Measurements from ENCODE around the gene STXBP2. TPM values are rescaled to one million over a fixed set of nuclear protein-coding genes. Genes with fewer than 3 reads are reported as not detected.
"Not testable (repeated sequence)": the region's sequence is repeated elsewhere in the genome, so short reads cannot be mapped to it uniquely, and the experiment has no call there.

The STXBP2 gene
- total RNA-seq, 1 donor from 2014 or later, result 2.4 TPM

- no peak for FAIRE-seq
- no peak for DNase-seq (ENCODE audit: low spot score in 2 of 2)
These were observed 5.3 kb upstream of the STXBP2 start for GRCh38 chr19:7631577-7631976.

- FAIRE-seq, result no peak
- DNase-seq (ENCODE audit: low spot score in 2 of 2), result no peak
These were observed 4.3 kb upstream of the STXBP2 start for GRCh38 chr19:7632340-7633203.

GRCh38 chr19:7633698-7634097, 3.2 kb upstream of the STXBP2 start, which contains the start of gene PCP2:
Gene PCP2 (minus strand): TSS chr19:7633719. CDS start chr19:7633457, 262 bp downstream.
- DNase-seq (ENCODE audit: low spot score in 2 of 2), result no peak

GRCh38 chr19:7635670-7636069, 1.2 kb upstream of the STXBP2 start:
- DNase-seq (ENCODE audit: low spot score in 2 of 2) (no peak), FAIRE-seq (no peak)

More at GRCh38 chr19:7633698-7634097, 3.2 kb upstream of the STXBP2 start, which contains the start of gene PCP2:
- FAIRE-seq, result no peak

GRCh38 chr19:7636317-7636690, 606 bp upstream of the STXBP2 start:
- DNase-seq (ENCODE audit: low spot score in 2 of 2) (no peak), FAIRE-seq (no peak)

- DNase-seq (ENCODE audit: low spot score in 2 of 2), result no peak
- FAIRE-seq, result no peak
These were observed 705 bp downstream of the STXBP2 start for GRCh38 chr19:7637374-7638256.

- DNase-seq (ENCODE audit: low spot score in 2 of 2), result no peak
- no peak for FAIRE-seq
These were observed 2.0 kb downstream of the STXBP2 start for GRCh38 chr19:7638802-7639465.

GRCh38 chr19:7639863-7640348, 3.0 kb downstream of the STXBP2 start:
- FAIRE-seq, result no peak
- no peak for DNase-seq (ENCODE audit: low spot score in 2 of 2)

GRCh38 chr19:7640803-7641202, 3.9 kb downstream of the STXBP2 start:
- FAIRE-seq, result no peak

GRCh38 chr19:7641290-7642276, 4.7 kb downstream of the STXBP2 start:
- FAIRE-seq (no peak), DNase-seq (ENCODE audit: low spot score in 2 of 2) (no peak)

More at GRCh38 chr19:7640803-7641202, 3.9 kb downstream of the STXBP2 start:
- DNase-seq (ENCODE audit: low spot score in 2 of 2), result no peak

GRCh38 chr19:7642295-7643030, 5.6 kb downstream of the STXBP2 start:
- no peak for FAIRE-seq

GRCh38 chr19:7643031-7643415, 6.1 kb downstream of the STXBP2 start:
- DNase-seq (ENCODE audit: low spot score in 2 of 2) (no peak), FAIRE-seq (no peak)

More at GRCh38 chr19:7642295-7643030, 5.6 kb downstream of the STXBP2 start:
- no peak for DNase-seq (ENCODE audit: low spot score in 2 of 2)

- DNase-seq (ENCODE audit: low spot score in 2 of 2); FAIRE-seq: not testable (repeated sequence)
These were observed 7.0 kb downstream of the STXBP2 start for GRCh38 chr19:7643629-7644549.

GRCh38 chr19:7644550-7644877, 7.6 kb downstream of the STXBP2 start:
- DNase-seq (ENCODE audit: low spot score in 2 of 2) (no peak), FAIRE-seq (no peak)

- no peak for FAIRE-seq
- DNase-seq (ENCODE audit: low spot score in 2 of 2), result no peak
These were observed 8.3 kb downstream of the STXBP2 start for GRCh38 chr19:7645163-7645562.

- DNase-seq (ENCODE audit: low spot score in 2 of 2), result no peak
- no peak for FAIRE-seq
These were observed 8.9 kb downstream of the STXBP2 start for GRCh38 chr19:7645656-7646425.

GRCh38 chr19:7646426-7646700, 9.5 kb downstream of the STXBP2 start:
- no peak for DNase-seq (ENCODE audit: low spot score in 2 of 2)
- FAIRE-seq, result no peak

Data from frontal cortex (tissue), 4 donors.